Neural cell (in vitro differentiated cells): Measurements from ENCODE around the gene NOX4.

Experiments used
- EP300 ChIP-seq: fragments of 450-650 bp; conservative IDR thresholded peaks from 2 replicates; pipeline ENCODE4 v1.6.1; 2014; ENCODE audit warnings: antibody characterized with exemption, mild to moderate bottlenecking, moderate library complexity; ENCODE audit not compliant: poor library complexity, severe bottlenecking
- EZH2 ChIP-seq: fragments of 200-600, 300-800 bp; shearing (Covaris generic), sonication (generic); IDR thresholded peaks from 2 replicates; pipeline ENCODE4 v1.6.1; 2014; ENCODE audit warnings: antibody characterized with exemption, low read length, borderline replicate concordance, mild to moderate bottlenecking; ENCODE audit not compliant: insufficient read depth, poor library complexity, severe bottlenecking
- POLR2AphosphoS5 ChIP-seq: IDR thresholded peaks from 2 replicates; pipeline ENCODE4 v1.6.1; 2012
- RAD21 ChIP-seq: fragments of 450-650 bp; conservative IDR thresholded peaks from 2 replicates; pipeline ENCODE4 v1.6.1; 2014; ENCODE audit warnings: antibody characterized with exemption, mild to moderate bottlenecking, moderate library complexity
- SMC3 ChIP-seq: fragments of 450-650 bp; conservative IDR thresholded peaks from 2 replicates; pipeline ENCODE4 v1.6.1; 2014; ENCODE audit warnings: antibody characterized with exemption, mild to moderate bottlenecking, moderate library complexity; ENCODE audit not compliant: poor library complexity
- TF ChIP-seq, protein P1 (sequence below): fragments of 450-650 bp; IDR thresholded peaks from 2 replicates; pipeline ENCODE4 v1.5.1; 2014; ENCODE audit warnings: antibody characterized with exemption, mild to moderate bottlenecking, moderate library complexity; ENCODE audit not compliant: poor library complexity, severe bottlenecking
- TF ChIP-seq, protein P2 (sequence below): IDR thresholded peaks from 2 replicates; pipeline ENCODE4 v1.6.1; 2012; ENCODE audit warnings: borderline replicate concordance

GRCh38 chr11:89516496-89516895 is 25.3 kb upstream of the NOX4 start:
- TF ChIP-seq EP300, result no peak
- TF ChIP-seq, protein P1, sequence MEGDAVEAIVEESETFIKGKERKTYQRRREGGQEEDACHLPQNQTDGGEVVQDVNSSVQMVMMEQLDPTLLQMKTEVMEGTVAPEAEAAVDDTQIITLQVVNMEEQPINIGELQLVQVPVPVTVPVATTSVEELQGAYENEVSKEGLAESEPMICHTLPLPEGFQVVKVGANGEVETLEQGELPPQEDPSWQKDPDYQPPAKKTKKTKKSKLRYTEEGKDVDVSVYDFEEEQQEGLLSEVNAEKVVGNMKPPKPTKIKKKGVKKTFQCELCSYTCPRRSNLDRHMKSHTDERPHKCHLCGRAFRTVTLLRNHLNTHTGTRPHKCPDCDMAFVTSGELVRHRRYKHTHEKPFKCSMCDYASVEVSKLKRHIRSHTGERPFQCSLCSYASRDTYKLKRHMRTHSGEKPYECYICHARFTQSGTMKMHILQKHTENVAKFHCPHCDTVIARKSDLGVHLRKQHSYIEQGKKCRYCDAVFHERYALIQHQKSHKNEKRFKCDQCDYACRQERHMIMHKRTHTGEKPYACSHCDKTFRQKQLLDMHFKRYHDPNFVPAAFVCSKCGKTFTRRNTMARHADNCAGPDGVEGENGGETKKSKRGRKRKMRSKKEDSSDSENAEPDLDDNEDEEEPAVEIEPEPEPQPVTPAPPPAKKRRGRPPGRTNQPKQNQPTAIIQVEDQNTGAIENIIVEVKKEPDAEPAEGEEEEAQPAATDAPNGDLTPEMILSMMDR, result no peak
- TF ChIP-seq, protein P2, sequence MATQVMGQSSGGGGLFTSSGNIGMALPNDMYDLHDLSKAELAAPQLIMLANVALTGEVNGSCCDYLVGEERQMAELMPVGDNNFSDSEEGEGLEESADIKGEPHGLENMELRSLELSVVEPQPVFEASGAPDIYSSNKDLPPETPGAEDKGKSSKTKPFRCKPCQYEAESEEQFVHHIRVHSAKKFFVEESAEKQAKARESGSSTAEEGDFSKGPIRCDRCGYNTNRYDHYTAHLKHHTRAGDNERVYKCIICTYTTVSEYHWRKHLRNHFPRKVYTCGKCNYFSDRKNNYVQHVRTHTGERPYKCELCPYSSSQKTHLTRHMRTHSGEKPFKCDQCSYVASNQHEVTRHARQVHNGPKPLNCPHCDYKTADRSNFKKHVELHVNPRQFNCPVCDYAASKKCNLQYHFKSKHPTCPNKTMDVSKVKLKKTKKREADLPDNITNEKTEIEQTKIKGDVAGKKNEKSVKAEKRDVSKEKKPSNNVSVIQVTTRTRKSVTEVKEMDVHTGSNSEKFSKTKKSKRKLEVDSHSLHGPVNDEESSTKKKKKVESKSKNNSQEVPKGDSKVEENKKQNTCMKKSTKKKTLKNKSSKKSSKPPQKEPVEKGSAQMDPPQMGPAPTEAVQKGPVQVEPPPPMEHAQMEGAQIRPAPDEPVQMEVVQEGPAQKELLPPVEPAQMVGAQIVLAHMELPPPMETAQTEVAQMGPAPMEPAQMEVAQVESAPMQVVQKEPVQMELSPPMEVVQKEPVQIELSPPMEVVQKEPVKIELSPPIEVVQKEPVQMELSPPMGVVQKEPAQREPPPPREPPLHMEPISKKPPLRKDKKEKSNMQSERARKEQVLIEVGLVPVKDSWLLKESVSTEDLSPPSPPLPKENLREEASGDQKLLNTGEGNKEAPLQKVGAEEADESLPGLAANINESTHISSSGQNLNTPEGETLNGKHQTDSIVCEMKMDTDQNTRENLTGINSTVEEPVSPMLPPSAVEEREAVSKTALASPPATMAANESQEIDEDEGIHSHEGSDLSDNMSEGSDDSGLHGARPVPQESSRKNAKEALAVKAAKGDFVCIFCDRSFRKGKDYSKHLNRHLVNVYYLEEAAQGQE, result no peak
- no peak for TF ChIP-seq EZH2
- no peak for TF ChIP-seq POLR2AphosphoS5
- TF ChIP-seq RAD21, result no peak
- no peak for TF ChIP-seq SMC3
